C4-2B (cell line): ENCODE data around the gene STAB2.

Experiments
- H3K27ac ChIP-seq: fragments of 450-650 bp; 2 replicates; pipeline ENCODE4 v1.5.1; 2017
- CTCF ChIP-seq: fragments of 450-650 bp; conservative IDR thresholded peaks from 2 replicates; pipeline ENCODE4 v1.5.1; 2017; ENCODE audit warnings: mild to moderate bottlenecking
- ZFX ChIP-seq: fragments of 450-650 bp; IDR thresholded peaks from 2 replicates; pipeline ENCODE4 v1.6.1; 2017

Gene STAB2

GRCh38 chr12:103566398-103566797, 20.7 kb upstream of the STAB2 start:
- no peak for TF ChIP-seq CTCF
- no peak for TF ChIP-seq ZFX
- H3K27ac ChIP-seq = no peak overlapping the region

GRCh38 chr12:103569278-103569677, 17.8 kb upstream of the STAB2 start:
- H3K27ac ChIP-seq = no peak overlapping the region
- TF ChIP-seq CTCF = no peak
- no peak for TF ChIP-seq ZFX

GRCh38 chr12:103571286-103571685, 15.8 kb upstream of the STAB2 start:
- TF ChIP-seq CTCF (no peak), ZFX (no peak)
- H3K27ac ChIP-seq = no peak overlapping the region

GRCh38 chr12:103572312-103573045, 14.6 kb upstream of the STAB2 start:
- H3K27ac ChIP-seq = no peak overlapping the region
- TF ChIP-seq CTCF (no peak), ZFX (no peak)

- TF ChIP-seq ZFX (no peak), CTCF (no peak)
- no peak overlapping the region for H3K27ac ChIP-seq
These were observed 13.9 kb upstream of the STAB2 start for GRCh38 chr12:103573185-103573584.

- TF ChIP-seq ZFX (no peak), CTCF (no peak)
- H3K27ac ChIP-seq = no peak overlapping the region
These were observed 8.1 kb upstream of the STAB2 start for GRCh38 chr12:103578926-103579325.

- TF ChIP-seq ZFX (no peak), CTCF (no peak)
- no peak overlapping the region for H3K27ac ChIP-seq
These were observed 7.0 kb upstream of the STAB2 start for GRCh38 chr12:103580026-103580425.
